Measurements from ENCODE around the gene ASCC3. TPM values are rescaled to one million over a fixed set of nuclear protein-coding genes. Genes with fewer than 3 reads are reported as not detected.

Gene ASCC3
- total RNA-seq, 1 experiment from 2014 or later: 32.2 TPM

DNA sequence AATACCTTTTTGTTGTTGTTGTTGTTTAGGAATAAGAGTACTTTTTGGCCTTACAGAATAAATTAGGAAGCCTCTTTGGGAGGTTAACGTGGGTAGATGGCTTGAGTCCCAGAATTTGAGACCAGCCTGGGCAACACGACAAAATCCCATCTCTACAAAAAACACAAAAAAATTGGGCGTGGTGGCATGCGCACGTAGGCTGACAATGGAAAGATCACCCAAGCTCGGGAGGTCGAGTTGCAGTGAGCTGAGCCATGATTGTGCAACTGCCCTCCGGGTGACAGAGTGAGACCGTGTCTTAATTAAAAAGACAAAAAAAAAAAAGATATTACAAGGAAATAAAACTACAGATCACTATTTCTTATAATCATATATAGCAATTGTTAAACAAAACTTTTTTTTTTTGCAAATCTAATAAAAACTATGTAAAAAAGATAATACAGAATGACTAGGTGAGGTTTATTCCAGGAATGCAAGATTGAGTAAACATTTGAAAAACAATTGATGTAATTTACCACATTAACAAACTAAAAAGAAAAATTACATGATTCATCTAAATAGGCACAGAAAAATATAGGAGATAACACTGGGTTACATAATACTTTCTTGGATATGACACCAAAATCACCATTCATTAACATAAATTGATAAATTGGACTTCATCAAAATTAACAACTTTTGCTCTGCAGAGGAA lies 43.6 kb upstream of the ASCC3 start:
- Histone ChIP-seq H3K9me3 (ENCODE audit: low read depth, low read length, poor library complexity, severe bottlenecking) (no peaks in the 10 kb centered on the region), H3K4me1 (ENCODE audit: insufficient read depth, low read length, poor library complexity, severe bottlenecking) (no peaks in the 10 kb centered on the region), H3K27me3 (replicated peaks; ENCODE audit: insufficient read depth, low read depth, low read length, poor library complexity) (no peaks in the 10 kb centered on the region), H3K27ac (ENCODE audit: low read depth, low read length, poor library complexity, severe bottlenecking) (no peak overlapping the region), H3K36me3 (ENCODE audit: insufficient read depth, low read length, poor library complexity, severe bottlenecking) (no peaks in the 10 kb centered on the region), H3K4me3 (ENCODE audit: low read depth, low read length, poor library complexity, severe bottlenecking) (no peak overlapping the region)
- ChIA-PET POLR2A (ENCODE audit: low non-redundant PET) (no interaction called here), CTCF (no interaction called here)
- DNase-seq (ENCODE audit: low spot score): no peak
- BruUV-seq (replicated peaks): no TSS peak
- TF ChIP-seq, protein P1, sequence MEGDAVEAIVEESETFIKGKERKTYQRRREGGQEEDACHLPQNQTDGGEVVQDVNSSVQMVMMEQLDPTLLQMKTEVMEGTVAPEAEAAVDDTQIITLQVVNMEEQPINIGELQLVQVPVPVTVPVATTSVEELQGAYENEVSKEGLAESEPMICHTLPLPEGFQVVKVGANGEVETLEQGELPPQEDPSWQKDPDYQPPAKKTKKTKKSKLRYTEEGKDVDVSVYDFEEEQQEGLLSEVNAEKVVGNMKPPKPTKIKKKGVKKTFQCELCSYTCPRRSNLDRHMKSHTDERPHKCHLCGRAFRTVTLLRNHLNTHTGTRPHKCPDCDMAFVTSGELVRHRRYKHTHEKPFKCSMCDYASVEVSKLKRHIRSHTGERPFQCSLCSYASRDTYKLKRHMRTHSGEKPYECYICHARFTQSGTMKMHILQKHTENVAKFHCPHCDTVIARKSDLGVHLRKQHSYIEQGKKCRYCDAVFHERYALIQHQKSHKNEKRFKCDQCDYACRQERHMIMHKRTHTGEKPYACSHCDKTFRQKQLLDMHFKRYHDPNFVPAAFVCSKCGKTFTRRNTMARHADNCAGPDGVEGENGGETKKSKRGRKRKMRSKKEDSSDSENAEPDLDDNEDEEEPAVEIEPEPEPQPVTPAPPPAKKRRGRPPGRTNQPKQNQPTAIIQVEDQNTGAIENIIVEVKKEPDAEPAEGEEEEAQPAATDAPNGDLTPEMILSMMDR (conservative IDR thresholded peaks at IDR 0.05; ENCODE audit: low read depth, low read length): no peak
- no peak for TF ChIP-seq EZH2 (IDR thresholded peaks at IDR 0.05; ENCODE audit: borderline replicate concordance, low read depth, low read length, poor library complexity, severe bottlenecking)
- intact Hi-C loops (cut with micrococcal nuclease; ENCODE audit: unreplicated experiment): no loop called here

- Histone ChIP-seq H3K36me3 (ENCODE audit: insufficient read depth, low read length, poor library complexity, severe bottlenecking) (no peaks in the 10 kb centered on the region), H3K27me3 (replicated peaks; ENCODE audit: insufficient read depth, low read depth, low read length, poor library complexity) (no peaks in the 10 kb centered on the region), H3K27ac (ENCODE audit: low read depth, low read length, poor library complexity, severe bottlenecking) (no peak overlapping the region), H3K9me3 (ENCODE audit: low read depth, low read length, poor library complexity, severe bottlenecking) (no peaks in the 10 kb centered on the region), H3K4me3 (ENCODE audit: low read depth, low read length, poor library complexity, severe bottlenecking) (no peak overlapping the region), H3K4me1 (ENCODE audit: insufficient read depth, low read length, poor library complexity, severe bottlenecking) (no peaks in the 10 kb centered on the region)
- CTCF ChIA-PET: no interaction called here
- intact Hi-C loops (cut with micrococcal nuclease; ENCODE audit: unreplicated experiment): no loop called here
- no TSS peak for BruUV-seq (replicated peaks)
- no peak for TF ChIP-seq EZH2 (IDR thresholded peaks at IDR 0.05; ENCODE audit: borderline replicate concordance, low read depth, low read length, poor library complexity, severe bottlenecking)
- TF ChIP-seq, protein P1 (conservative IDR thresholded peaks at IDR 0.05; ENCODE audit: low read depth, low read length): no peak
- POLR2A ChIA-PET (ENCODE audit: low non-redundant PET): no interaction called here
- DNase-seq (ENCODE audit: low spot score): no peak
Measured at GRCh38 chr6:100923481-100924165, 42.5 kb upstream of the ASCC3 start.

- H3K9me3 ChIP-seq (ENCODE audit: low read depth, low read length, poor library complexity, severe bottlenecking): no peaks in the 10 kb centered on the region
- ChIA-PET POLR2A (ENCODE audit: low non-redundant PET) (no interaction called here), CTCF (no interaction called here)
- intact Hi-C loops (cut with micrococcal nuclease; ENCODE audit: unreplicated experiment): no loop called here
- no peaks in the 10 kb centered on the region for H3K4me1 ChIP-seq (ENCODE audit: insufficient read depth, low read length, poor library complexity, severe bottlenecking)
- no peaks in the 10 kb centered on the region for H3K27me3 ChIP-seq (replicated peaks; ENCODE audit: insufficient read depth, low read depth, low read length, poor library complexity)
- TF ChIP-seq EZH2 (IDR thresholded peaks at IDR 0.05; ENCODE audit: borderline replicate concordance, low read depth, low read length, poor library complexity, severe bottlenecking): no peak
- TF ChIP-seq, protein P1 (conservative IDR thresholded peaks at IDR 0.05; ENCODE audit: low read depth, low read length): no peak
- H3K4me3 ChIP-seq (ENCODE audit: low read depth, low read length, poor library complexity, severe bottlenecking): no peak overlapping the region
- DNase-seq (ENCODE audit: low spot score): no peak
- H3K36me3 ChIP-seq (ENCODE audit: insufficient read depth, low read length, poor library complexity, severe bottlenecking): no peaks in the 10 kb centered on the region
- no TSS peak for BruUV-seq (replicated peaks)
- H3K27ac ChIP-seq (ENCODE audit: low read depth, low read length, poor library complexity, severe bottlenecking): no peak overlapping the region
Measured at GRCh38 chr6:100920028-100920605, 39.0 kb upstream of the ASCC3 start.
